Measurements from ENCODE around the gene SHTN1. TPM values are rescaled to one million over a fixed set of nuclear protein-coding genes. Genes with fewer than 3 reads are reported as not detected.

SHTN1 gene
- total RNA-seq, 6 donors from 2014 or later, result 32.3 to 67.9 (median 37.2) TPM

DNA sequence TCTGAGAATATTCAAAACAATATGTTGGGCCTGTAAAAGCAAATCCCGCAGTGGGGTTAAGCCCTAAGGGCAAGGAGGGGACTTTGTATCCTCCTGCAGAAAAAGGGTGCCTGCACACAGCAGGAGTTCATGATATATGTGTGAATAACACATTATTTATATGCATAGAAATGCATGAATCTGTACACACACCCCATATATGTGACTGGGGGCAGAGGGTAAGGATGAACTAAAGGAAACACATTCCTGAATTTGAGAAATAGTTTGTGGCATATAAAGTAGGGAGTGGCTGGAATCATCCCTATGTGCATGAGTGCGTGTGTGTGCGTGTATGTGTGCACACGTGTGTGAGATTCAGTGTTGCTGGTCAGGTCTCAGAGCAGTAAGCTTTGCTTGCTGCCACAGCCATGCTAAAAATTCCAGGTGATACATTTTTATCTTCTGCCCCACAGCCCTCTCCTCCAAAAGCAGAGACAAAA, 136.8 kb downstream of the SHTN1 start:
- ATAC-seq (ENCODE audit: low FRiP score in 2 of 2) (no peak), DNase-seq (no peak)
- WGBS, 2 donors, result 67 to 90% methylated on average over 4 of the region's 4 CpGs
- Histone ChIP-seq H3K36me3 (no peaks in the 10 kb centered on the region), H3K4me3 (no peak overlapping the region), H3K4me1 (no peaks in the 10 kb centered on the region), H3K9me3 (no peaks in the 10 kb centered on the region), H3K27ac (no peak overlapping the region), H3K27me3 (no peaks in the 10 kb centered on the region)
- TF ChIP-seq POLR2AphosphoS5 (IDR thresholded peaks at IDR 0.05), result no peak

DNA sequence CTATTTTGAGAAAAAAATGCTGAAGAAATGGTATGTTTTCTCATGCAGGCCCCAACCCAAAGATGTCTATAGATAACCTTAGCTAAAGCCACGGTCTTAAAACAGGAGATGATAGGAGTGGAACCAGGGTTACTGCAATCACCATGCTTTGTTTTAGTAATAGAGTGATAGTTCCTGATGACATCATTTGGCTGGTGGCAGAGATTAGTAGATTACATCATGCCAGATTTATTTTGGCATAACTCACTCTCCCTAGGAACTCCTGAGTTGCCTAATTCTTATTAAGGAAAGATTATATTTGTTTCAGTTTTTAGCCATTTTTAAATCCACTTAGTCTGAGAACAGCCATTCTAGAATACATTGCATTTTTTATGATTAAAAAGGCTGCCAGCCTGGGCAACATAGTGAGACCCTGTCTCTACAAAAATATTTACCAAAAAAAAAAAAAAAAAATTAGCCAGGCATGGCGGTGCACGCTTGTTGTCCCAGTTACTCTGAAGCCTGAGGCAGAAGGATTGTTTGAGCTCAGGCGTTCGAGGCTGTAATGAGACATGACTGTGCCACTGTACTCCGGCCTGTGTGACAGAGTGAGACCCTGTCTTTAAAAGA, 137.9 kb downstream of the SHTN1 start:
- Histone ChIP-seq H3K27me3 (no peaks in the 10 kb centered on the region), H3K36me3 (no peaks in the 10 kb centered on the region), H3K4me1 (no peaks in the 10 kb centered on the region), H3K27ac (no peak overlapping the region), H3K4me3 (no peak overlapping the region), H3K9me3 (no peaks in the 10 kb centered on the region)
- 84 to 91% methylated on average over 6 of the region's 6 CpGs for WGBS, 2 donors
- no peak for TF ChIP-seq EP300 (IDR thresholded peaks at IDR 0.05)
- TF ChIP-seq POLR2AphosphoS5 (IDR thresholded peaks at IDR 0.05), result no peak
- TF ChIP-seq, protein P1, sequence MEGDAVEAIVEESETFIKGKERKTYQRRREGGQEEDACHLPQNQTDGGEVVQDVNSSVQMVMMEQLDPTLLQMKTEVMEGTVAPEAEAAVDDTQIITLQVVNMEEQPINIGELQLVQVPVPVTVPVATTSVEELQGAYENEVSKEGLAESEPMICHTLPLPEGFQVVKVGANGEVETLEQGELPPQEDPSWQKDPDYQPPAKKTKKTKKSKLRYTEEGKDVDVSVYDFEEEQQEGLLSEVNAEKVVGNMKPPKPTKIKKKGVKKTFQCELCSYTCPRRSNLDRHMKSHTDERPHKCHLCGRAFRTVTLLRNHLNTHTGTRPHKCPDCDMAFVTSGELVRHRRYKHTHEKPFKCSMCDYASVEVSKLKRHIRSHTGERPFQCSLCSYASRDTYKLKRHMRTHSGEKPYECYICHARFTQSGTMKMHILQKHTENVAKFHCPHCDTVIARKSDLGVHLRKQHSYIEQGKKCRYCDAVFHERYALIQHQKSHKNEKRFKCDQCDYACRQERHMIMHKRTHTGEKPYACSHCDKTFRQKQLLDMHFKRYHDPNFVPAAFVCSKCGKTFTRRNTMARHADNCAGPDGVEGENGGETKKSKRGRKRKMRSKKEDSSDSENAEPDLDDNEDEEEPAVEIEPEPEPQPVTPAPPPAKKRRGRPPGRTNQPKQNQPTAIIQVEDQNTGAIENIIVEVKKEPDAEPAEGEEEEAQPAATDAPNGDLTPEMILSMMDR (IDR thresholded peaks at IDR 0.05), result no peak
- TF ChIP-seq POLR2A (IDR thresholded peaks at IDR 0.05), result no peak
- DNase-seq (no peak), ATAC-seq (ENCODE audit: low FRiP score in 2 of 2) (peak in 1 of 2 donors; percentile 76)

DNA sequence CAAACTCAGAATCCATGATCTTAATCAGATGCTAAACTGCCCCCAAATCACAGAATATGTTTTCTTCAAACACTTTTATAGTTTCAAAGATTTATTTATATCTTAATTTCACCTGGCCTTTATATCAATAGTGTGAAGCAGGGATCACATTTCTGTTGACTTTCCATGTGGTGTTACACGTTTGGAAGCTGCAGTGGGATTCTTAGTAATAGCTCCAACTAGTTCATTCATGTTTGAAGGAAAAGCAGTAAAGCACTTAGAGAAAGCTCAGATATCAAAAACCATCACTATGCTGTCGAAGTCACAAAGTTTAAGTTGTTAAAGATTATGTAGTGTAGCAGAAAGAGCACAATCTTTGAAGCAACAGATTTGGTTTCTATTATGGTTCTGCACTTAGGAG, 138.9 kb downstream of the SHTN1 start:
- Histone ChIP-seq H3K27me3 (no peaks in the 10 kb centered on the region), H3K27ac (no peak overlapping the region), H3K9me3 (no peaks in the 10 kb centered on the region), H3K4me1 (no peaks in the 10 kb centered on the region), H3K4me3 (no peak overlapping the region), H3K36me3 (no peaks in the 10 kb centered on the region)
- no peak for TF ChIP-seq EP300 (IDR thresholded peaks at IDR 0.05)
- TF ChIP-seq POLR2A (IDR thresholded peaks at IDR 0.05), result no peak
- TF ChIP-seq, protein P1 (IDR thresholded peaks at IDR 0.05), result no peak
- no peak for TF ChIP-seq POLR2AphosphoS5 (IDR thresholded peaks at IDR 0.05)
- 67 to 69% methylated on average over 2 of the region's 2 CpGs for WGBS, 2 donors
- ATAC-seq (ENCODE audit: low FRiP score in 2 of 2), result no peak
- DNase-seq, result no peak

DNA sequence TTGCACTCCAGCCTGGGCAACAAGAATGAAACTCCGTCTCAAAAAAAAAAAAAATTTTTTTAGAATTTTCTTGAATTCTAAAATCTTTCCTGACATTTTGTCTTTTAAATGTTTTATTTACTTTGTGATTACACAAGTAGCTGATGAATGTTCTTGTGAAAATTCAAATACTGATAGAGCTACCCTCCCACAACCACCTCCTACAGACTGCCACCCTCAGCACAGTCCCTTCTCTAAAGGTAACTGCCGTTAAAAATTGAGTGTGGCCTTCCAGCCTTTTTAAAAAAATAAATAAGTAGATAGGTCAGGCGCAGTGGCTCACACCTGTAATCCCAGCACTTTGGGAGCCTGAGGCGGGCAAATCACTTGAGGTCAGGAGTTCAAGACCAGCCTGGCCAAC, 140.6 kb downstream of the SHTN1 start:
- H3K27me3 ChIP-seq, result no peaks in the 10 kb centered on the region
- 80 to 87% methylated on average over 4 of the region's 4 CpGs for WGBS, 2 donors
- H3K27ac ChIP-seq, result no peak overlapping the region

DNA sequence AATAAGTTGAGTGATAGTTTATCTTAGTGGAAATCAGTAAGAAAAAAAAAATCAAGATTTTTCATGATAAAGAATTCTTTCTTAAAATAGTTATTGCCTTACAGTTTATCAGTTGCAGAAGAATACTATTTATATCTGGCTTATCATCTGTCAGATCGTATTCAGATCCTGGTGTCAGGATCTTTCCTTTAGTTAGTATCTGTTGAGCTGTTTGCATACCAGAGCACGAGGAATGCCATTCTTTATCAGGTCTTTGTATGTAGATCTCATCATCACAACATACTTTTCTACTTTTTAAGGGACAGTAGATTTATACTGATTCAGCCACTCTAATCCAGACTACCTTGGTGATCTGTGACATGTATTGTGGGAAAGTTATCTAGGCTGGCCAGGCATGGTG, 143.2 kb downstream of the SHTN1 start:
- TF ChIP-seq POLR2AphosphoS5 (IDR thresholded peaks at IDR 0.05), result no peak
- TF ChIP-seq, protein P1 (IDR thresholded peaks at IDR 0.05), result no peak
- no peak for TF ChIP-seq EP300 (IDR thresholded peaks at IDR 0.05)
- TF ChIP-seq POLR2A (IDR thresholded peaks at IDR 0.05), result no peak
- no peak for DNase-seq
- H3K27me3 ChIP-seq, result no peaks in the 10 kb centered on the region
- 76 to 77% methylated on average over 2 of the region's 2 CpGs for WGBS, 2 donors
- H3K4me1 ChIP-seq, result no peaks in the 10 kb centered on the region
- no peaks in the 10 kb centered on the region for H3K9me3 ChIP-seq
- ATAC-seq (ENCODE audit: low FRiP score in 2 of 2), result no peak
- no peaks in the 10 kb centered on the region for H3K36me3 ChIP-seq
- no peak overlapping the region for H3K4me3 ChIP-seq
- no peak overlapping the region for H3K27ac ChIP-seq

More for the DNA sequence above, 140.6 kb downstream of the SHTN1 start:
- Histone ChIP-seq H3K4me3 (no peak overlapping the region), H3K36me3 (no peaks in the 10 kb centered on the region), H3K4me1 (no peaks in the 10 kb centered on the region), H3K9me3 (no peaks in the 10 kb centered on the region)
- ATAC-seq (ENCODE audit: low FRiP score in 2 of 2) (no peak), DNase-seq (no peak)
- TF ChIP-seq POLR2A (IDR thresholded peaks at IDR 0.05) (no peak), EP300 (IDR thresholded peaks at IDR 0.05) (no peak), POLR2AphosphoS5 (IDR thresholded peaks at IDR 0.05) (no peak)
- TF ChIP-seq, protein P1 (IDR thresholded peaks at IDR 0.05), result no peak
